A549 (cell line): ENCODE measurements around the gene NREP.

Experiments used
- CEBPB ChIP-seq, 2 experiments: fragments of >200 bp in 1 of 2; sonication (Bioruptor Twin) in 1 of 2; formaldehyde crosslinking in 1 of 2; IDR thresholded peaks; 2 replicates each; pipeline ENCODE4 v1.6.1; 2012 to 2016
- HDAC2 ChIP-seq: fragments of 200-600 bp; sonication (generic); IDR thresholded peaks from 2 replicates; pipeline ENCODE4 v1.6.1; 2016
- MYC ChIP-seq: IDR thresholded peaks from 2 replicates; pipeline ENCODE4 v1.6.1; 2012; ENCODE audit warnings: mild to moderate bottlenecking, inconsistent platforms, low read length, improper control_type of control experiment, borderline replicate concordance
- NPAS2 ChIP-seq: fragments of 250-450 bp; sonication (Bioruptor Pico); IDR thresholded peaks from 2 replicates; pipeline ENCODE4 v1.8.0; 2022; ENCODE audit warnings: mild to moderate bottlenecking, moderate library complexity, borderline replicate concordance
- POLR2A ChIP-seq: IDR thresholded peaks from 2 replicates; pipeline ENCODE4 v1.6.1; 2012; ENCODE audit warnings: mild to moderate bottlenecking, low read length
- TF ChIP-seq, protein P1 (sequence below): fragments of >200 bp; sonication (Bioruptor Twin); formaldehyde crosslinking; IDR thresholded peaks from 3 replicates; pipeline ENCODE4 v1.5.1; 2016
- TF ChIP-seq, protein P2 (sequence below): IDR thresholded peaks from 2 replicates; pipeline ENCODE4 v1.6.1; 2012

DNA sequence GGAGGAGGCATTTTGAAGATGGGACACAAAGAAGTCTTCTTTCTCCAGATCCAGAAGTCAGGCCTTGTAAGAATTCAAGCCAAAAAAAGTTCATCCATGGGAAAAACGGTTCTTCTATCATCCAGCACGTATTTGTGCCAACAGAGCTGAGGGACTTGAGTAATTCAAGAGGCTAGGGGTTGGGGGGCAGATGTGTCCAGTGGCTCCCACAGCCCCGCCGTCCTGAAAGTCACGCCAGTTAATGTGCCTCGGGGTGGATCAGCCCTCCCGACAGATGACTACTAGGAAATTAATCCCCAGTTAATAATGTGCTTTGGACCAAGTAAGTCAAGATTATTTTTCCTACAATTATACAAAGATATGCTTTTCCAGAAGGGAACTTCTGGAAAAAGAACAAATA is 23.4 kb downstream of the NREP start:
- TF ChIP-seq, protein P1, sequence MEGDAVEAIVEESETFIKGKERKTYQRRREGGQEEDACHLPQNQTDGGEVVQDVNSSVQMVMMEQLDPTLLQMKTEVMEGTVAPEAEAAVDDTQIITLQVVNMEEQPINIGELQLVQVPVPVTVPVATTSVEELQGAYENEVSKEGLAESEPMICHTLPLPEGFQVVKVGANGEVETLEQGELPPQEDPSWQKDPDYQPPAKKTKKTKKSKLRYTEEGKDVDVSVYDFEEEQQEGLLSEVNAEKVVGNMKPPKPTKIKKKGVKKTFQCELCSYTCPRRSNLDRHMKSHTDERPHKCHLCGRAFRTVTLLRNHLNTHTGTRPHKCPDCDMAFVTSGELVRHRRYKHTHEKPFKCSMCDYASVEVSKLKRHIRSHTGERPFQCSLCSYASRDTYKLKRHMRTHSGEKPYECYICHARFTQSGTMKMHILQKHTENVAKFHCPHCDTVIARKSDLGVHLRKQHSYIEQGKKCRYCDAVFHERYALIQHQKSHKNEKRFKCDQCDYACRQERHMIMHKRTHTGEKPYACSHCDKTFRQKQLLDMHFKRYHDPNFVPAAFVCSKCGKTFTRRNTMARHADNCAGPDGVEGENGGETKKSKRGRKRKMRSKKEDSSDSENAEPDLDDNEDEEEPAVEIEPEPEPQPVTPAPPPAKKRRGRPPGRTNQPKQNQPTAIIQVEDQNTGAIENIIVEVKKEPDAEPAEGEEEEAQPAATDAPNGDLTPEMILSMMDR = no peak
- no peak for TF ChIP-seq POLR2A
- TF ChIP-seq, protein P2, sequence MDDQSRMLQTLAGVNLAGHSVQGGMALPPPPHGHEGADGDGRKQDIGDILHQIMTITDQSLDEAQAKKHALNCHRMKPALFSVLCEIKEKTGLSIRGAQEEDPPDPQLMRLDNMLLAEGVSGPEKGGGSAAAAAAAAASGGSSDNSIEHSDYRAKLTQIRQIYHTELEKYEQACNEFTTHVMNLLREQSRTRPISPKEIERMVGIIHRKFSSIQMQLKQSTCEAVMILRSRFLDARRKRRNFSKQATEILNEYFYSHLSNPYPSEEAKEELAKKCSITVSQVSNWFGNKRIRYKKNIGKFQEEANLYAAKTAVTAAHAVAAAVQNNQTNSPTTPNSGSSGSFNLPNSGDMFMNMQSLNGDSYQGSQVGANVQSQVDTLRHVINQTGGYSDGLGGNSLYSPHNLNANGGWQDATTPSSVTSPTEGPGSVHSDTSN = no peak
- TF ChIP-seq CEBPB (IDR thresholded peaks at IDR 0.05) = no peak
- no peak for TF ChIP-seq MYC
- no peak for TF ChIP-seq NPAS2
- TF ChIP-seq HDAC2 = no peak
